ENCODE results near the gene RNF214. TPM values are rescaled to one million over a fixed set of nuclear protein-coding genes. Genes with fewer than 3 reads are reported as not detected.

Gene RNF214
- total and polyA plus RNA-seq, 2 of the 13 experiments (the other 11 are each of a cell fraction or from before 2014, with no cell fraction given): 10.7 to 12.6 TPM

- TF ChIP-seq ZNF276 (CRISPR knock-in tag; IDR thresholded peaks at IDR 0.05; ENCODE audit: low read depth) (0 out of 2 replicates have a peak, but pooled peaks have one; percentile 14), MBD4 (IDR thresholded peaks at IDR 0.05; ENCODE audit: borderline replicate concordance, low read length) (no peak), NFYB (CRISPR knock-in tag; IDR thresholded peaks at IDR 0.05) (peak; percentile 99), KAT2B (IDR thresholded peaks at IDR 0.05; ENCODE audit: borderline replicate concordance, low read depth, low read length) (no peak), ZNF512 (CRISPR knock-in tag; IDR thresholded peaks at IDR 0.05) (no peak), ZNF629 (CRISPR knock-in tag; conservative IDR thresholded peaks at IDR 0.05) (no peak), ZNF142 (CRISPR knock-in tag; IDR thresholded peaks at IDR 0.05) (no peak), ZNF335 (CRISPR knock-in tag; IDR thresholded peaks at IDR 0.05) (no peak), ZFP36L2 (CRISPR knock-in tag; IDR thresholded peaks at IDR 0.05) (no peak), SMYD3 (CRISPR knock-in tag; IDR thresholded peaks at IDR 0.05) (0 out of 2 replicates have a peak, but pooled peaks have one; percentile 18), ZNF558 (CRISPR knock-in tag; IDR thresholded peaks at IDR 0.05; ENCODE audit: borderline replicate concordance) (no peak), HBP1 (CRISPR knock-in tag; IDR thresholded peaks at IDR 0.05; ENCODE audit: low read depth) (0 out of 2 replicates have a peak, but pooled peaks have one; percentile 15), ZNF331 (CRISPR knock-in tag; IDR thresholded peaks at IDR 0.05) (no peak), NR0B2 (CRISPR knock-in tag; IDR thresholded peaks at IDR 0.05) (peak; percentile 79; the same call in 1 of the 2 replicates), ZNF770 (CRISPR knock-in tag; IDR thresholded peaks at IDR 0.05) (no peak)
Observed at GRCh38 chr11:117327567-117328374, 95.3 kb downstream of the RNF214 start, which contains the start of gene CEP164 (continued).

Measured in HepG2 (cell line).